Neural cell (in vitro differentiated cells): ENCODE data around the gene PTPRU.

Source experiments
- RAD21 ChIP-seq: fragments of 450-650 bp; conservative IDR thresholded peaks from 2 replicates; pipeline ENCODE4 v1.6.1; 2014; ENCODE audit warnings: antibody characterized with exemption, mild to moderate bottlenecking, moderate library complexity
- TF ChIP-seq, protein P1 (sequence below): fragments of 450-650 bp; IDR thresholded peaks from 2 replicates; pipeline ENCODE4 v1.5.1; 2014; ENCODE audit warnings: antibody characterized with exemption, mild to moderate bottlenecking, moderate library complexity; ENCODE audit not compliant: poor library complexity, severe bottlenecking

DNA sequence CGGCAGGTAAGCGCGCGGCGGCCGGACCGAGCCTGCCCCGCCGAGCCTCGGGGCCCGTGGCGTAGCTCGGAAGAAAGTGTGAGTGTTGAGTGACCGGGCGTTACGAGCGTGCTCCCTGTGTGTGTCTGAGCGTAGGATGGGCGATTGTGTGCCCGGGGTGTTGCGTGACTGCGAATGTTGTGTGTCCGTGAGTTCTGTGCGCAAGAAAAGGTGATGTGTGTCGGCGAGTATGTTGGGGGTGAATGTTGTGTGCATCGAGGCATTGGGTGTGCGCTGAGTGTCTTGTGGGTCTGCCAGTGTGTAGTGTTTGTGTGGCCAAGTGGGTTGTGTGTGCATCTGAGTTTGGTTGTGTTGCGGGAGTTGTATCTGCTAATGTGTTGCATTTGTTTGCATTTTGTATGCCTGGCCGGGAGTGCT, 398 bp downstream of the PTPRU start:
- TF ChIP-seq, protein P1, sequence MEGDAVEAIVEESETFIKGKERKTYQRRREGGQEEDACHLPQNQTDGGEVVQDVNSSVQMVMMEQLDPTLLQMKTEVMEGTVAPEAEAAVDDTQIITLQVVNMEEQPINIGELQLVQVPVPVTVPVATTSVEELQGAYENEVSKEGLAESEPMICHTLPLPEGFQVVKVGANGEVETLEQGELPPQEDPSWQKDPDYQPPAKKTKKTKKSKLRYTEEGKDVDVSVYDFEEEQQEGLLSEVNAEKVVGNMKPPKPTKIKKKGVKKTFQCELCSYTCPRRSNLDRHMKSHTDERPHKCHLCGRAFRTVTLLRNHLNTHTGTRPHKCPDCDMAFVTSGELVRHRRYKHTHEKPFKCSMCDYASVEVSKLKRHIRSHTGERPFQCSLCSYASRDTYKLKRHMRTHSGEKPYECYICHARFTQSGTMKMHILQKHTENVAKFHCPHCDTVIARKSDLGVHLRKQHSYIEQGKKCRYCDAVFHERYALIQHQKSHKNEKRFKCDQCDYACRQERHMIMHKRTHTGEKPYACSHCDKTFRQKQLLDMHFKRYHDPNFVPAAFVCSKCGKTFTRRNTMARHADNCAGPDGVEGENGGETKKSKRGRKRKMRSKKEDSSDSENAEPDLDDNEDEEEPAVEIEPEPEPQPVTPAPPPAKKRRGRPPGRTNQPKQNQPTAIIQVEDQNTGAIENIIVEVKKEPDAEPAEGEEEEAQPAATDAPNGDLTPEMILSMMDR: no peak
- TF ChIP-seq RAD21: no peak
